ENCODE data around the gene PCNX2.

GRCh38 chr1:233085566-233085965 lies 210.0 kb downstream of the PCNX2 start:
- no peak for TF ChIP-seq JUND (IDR thresholded peaks at IDR 0.05; ENCODE audit: low read length)
- no peak for TF ChIP-seq CTCF (IDR thresholded peaks at IDR 0.05; ENCODE audit: control extremely low read depth in 1 of 3, insufficient read depth in 1 of 3, low read depth in 1 of 3, low read length in 3 of 3)
- TF ChIP-seq HDAC2 (IDR thresholded peaks at IDR 0.05; ENCODE audit: borderline replicate concordance in 1 of 2, low read depth in 2 of 2, low read length in 2 of 2): no peak
- TF ChIP-seq EZH2 (IDR thresholded peaks at IDR 0.05; ENCODE audit: low read depth, low read length, severe bottlenecking): no peak
- no peak for TF ChIP-seq RAD21 (IDR thresholded peaks at IDR 0.05 in 1 of 2, conservative IDR thresholded peaks at IDR 0.05 in 1 of 2; ENCODE audit: low read depth in 2 of 2, low read length in 2 of 2)
- no peak for TF ChIP-seq USF2 (IDR thresholded peaks at IDR 0.05; ENCODE audit: low read length)
- TF ChIP-seq EP300 (IDR thresholded peaks at IDR 0.05; ENCODE audit: borderline replicate concordance in 1 of 2, low read depth in 2 of 2, low read length in 2 of 2): no peak
- no peak for TF ChIP-seq BACH1 (IDR thresholded peaks at IDR 0.05; ENCODE audit: low read length)
- no peak for TF ChIP-seq POLR2A (IDR thresholded peaks at IDR 0.05; ENCODE audit: control extremely low read depth in 1 of 2, low read depth in 2 of 2, low read length in 2 of 2)
- no peak for TF ChIP-seq TBP (IDR thresholded peaks at IDR 0.05; ENCODE audit: low read depth, low read length)
- TF ChIP-seq JUN (IDR thresholded peaks at IDR 0.05; ENCODE audit: low read depth, low read length): no peak
- no peak for TF ChIP-seq GABPA (IDR thresholded peaks at IDR 0.05; ENCODE audit: borderline replicate concordance, insufficient read depth, low read length)
- TF ChIP-seq TAF1 (IDR thresholded peaks at IDR 0.05; ENCODE audit: low read depth, low read length): no peak
- TF ChIP-seq POLR2AphosphoS5 (IDR thresholded peaks at IDR 0.05; ENCODE audit: low read depth, low read length): no peak
